Nephron progenitor cell (in vitro differentiated cells): Measurements from ENCODE around the gene DPP6.

Experiments used
- DNase-seq: peaks from one replicate; pipeline ENCODE4 v3.0.0; 2021
- H3K27ac Mint-ChIP-seq: 2 replicates; pipeline ENCODE4 v1.8.0; 2021; ENCODE audit warnings: mild to moderate bottlenecking, moderate library complexity, mixed read lengths
- H3K27me3 Mint-ChIP-seq: 2 replicates; pipeline ENCODE4 v1.8.0; 2021; ENCODE audit warnings: mild to moderate bottlenecking, low read depth, mixed read lengths; ENCODE audit not compliant: poor library complexity
- H3K36me3 Mint-ChIP-seq: 2 replicates; pipeline ENCODE4 v1.8.0; 2021; ENCODE audit warnings: low read depth, mixed read lengths
- H3K4me1 Mint-ChIP-seq: 2 replicates; pipeline ENCODE4 v1.8.0; 2021; ENCODE audit warnings: mixed read lengths
- H3K4me3 Mint-ChIP-seq: 2 replicates; pipeline ENCODE4 v1.8.0; 2021; ENCODE audit warnings: mild to moderate bottlenecking, moderate library complexity, mixed read lengths
- H3K9me3 Mint-ChIP-seq: 2 replicates; pipeline ENCODE4 v1.8.0; 2021; ENCODE audit warnings: mild to moderate bottlenecking, moderate library complexity, mixed read lengths
- CTCF ChIP-seq: fragments of 200-600 bp; sonication (generic); IDR thresholded peaks from 2 replicates; pipeline ENCODE4 v1.5.0; 2021; ENCODE audit warnings: antibody characterized with exemption

The DPP6 gene

GRCh38 chr7:154627646-154628290 lies 575.6 kb downstream of the DPP6 start:
- no peak for TF ChIP-seq CTCF
- peaks cover 19% of the 10 kb centered on the region for H3K27me3 Mint-ChIP-seq
- no peaks in the 10 kb centered on the region for H3K9me3 Mint-ChIP-seq
- H3K4me1 Mint-ChIP-seq = peaks cover 20% of the 10 kb centered on the region
- H3K27ac Mint-ChIP-seq = no peak overlapping the region
- H3K4me3 Mint-ChIP-seq = no peak overlapping the region
- no peak for DNase-seq
- H3K36me3 Mint-ChIP-seq = no peaks in the 10 kb centered on the region

- Mint-ChIP-seq H3K27me3 (peaks cover 16% of the 10 kb centered on the region), H3K9me3 (no peaks in the 10 kb centered on the region), H3K27ac (no peak overlapping the region), H3K4me3 (no peak overlapping the region), H3K4me1 (peaks cover 20% of the 10 kb centered on the region), H3K36me3 (no peaks in the 10 kb centered on the region)
- TF ChIP-seq CTCF = no peak
- DNase-seq = no peak
These were observed 576.4 kb downstream of the DPP6 start for GRCh38 chr7:154628556-154628955.

GRCh38 chr7:154631162-154631561 lies 579.0 kb downstream of the DPP6 start:
- Mint-ChIP-seq H3K27me3 (peaks cover 11% of the 10 kb centered on the region), H3K36me3 (no peaks in the 10 kb centered on the region), H3K27ac (no peak overlapping the region), H3K4me3 (no peak overlapping the region), H3K9me3 (peaks cover 14% of the 10 kb centered on the region), H3K4me1 (peaks cover 20% of the 10 kb centered on the region)
- TF ChIP-seq CTCF = no peak
- no peak for DNase-seq

GRCh38 chr7:154633641-154634040 lies 581.4 kb downstream of the DPP6 start:
- peaks cover 27% of the 10 kb centered on the region for H3K4me1 Mint-ChIP-seq
- peaks cover 20% of the 10 kb centered on the region for H3K9me3 Mint-ChIP-seq
- peaks cover 11% of the 10 kb centered on the region for H3K27me3 Mint-ChIP-seq

GRCh38 chr7:154638286-154638685 lies 586.1 kb downstream of the DPP6 start:
- TF ChIP-seq CTCF = no peak
- Mint-ChIP-seq H3K27ac (no peak overlapping the region), H3K36me3 (no peaks in the 10 kb centered on the region), H3K4me1 (peaks cover 11% of the 10 kb centered on the region), H3K4me3 (no peak overlapping the region), H3K27me3 (no peaks in the 10 kb centered on the region), H3K9me3 (peaks cover 20% of the 10 kb centered on the region)
- DNase-seq = no peak

More at GRCh38 chr7:154633641-154634040, 581.4 kb downstream of the DPP6 start:
- no peak for TF ChIP-seq CTCF
- Mint-ChIP-seq H3K4me3 (no peak overlapping the region), H3K27ac (no peak overlapping the region), H3K36me3 (no peaks in the 10 kb centered on the region)
- no peak for DNase-seq

GRCh38 chr7:154640266-154640865 lies 588.2 kb downstream of the DPP6 start:
- peaks cover 11% of the 10 kb centered on the region for H3K4me1 Mint-ChIP-seq
- no peak overlapping the region for H3K4me3 Mint-ChIP-seq
- peak; percentile 60 for TF ChIP-seq CTCF
- DNase-seq = peak; percentile 32
- no peaks in the 10 kb centered on the region for H3K27me3 Mint-ChIP-seq
- H3K36me3 Mint-ChIP-seq = no peaks in the 10 kb centered on the region
- peaks cover 15% of the 10 kb centered on the region for H3K9me3 Mint-ChIP-seq
- H3K27ac Mint-ChIP-seq = no peak overlapping the region
